NB4 (cell line): Measurements from ENCODE around the gene MAP3K15.
"Not testable (repeated sequence)": the region's sequence is repeated elsewhere in the genome, so short reads cannot be mapped to it uniquely, and the experiment has no call there.

Experiments used
- DNase-seq: peaks from one replicate; pipeline ENCODE4 v3.0.0; 2010; ENCODE audit warnings: low read depth
- H3K4me3 ChIP-seq: one replicate; pipeline ENCODE4 v1.5.1; 2011; ENCODE audit warnings: mild to moderate bottlenecking, low read depth, low read length, moderate library complexity
- MYC ChIP-seq: IDR thresholded peaks from 2 replicates; pipeline ENCODE4 v1.6.1; 2011; ENCODE audit warnings: low read depth, low read length
- POLR2A ChIP-seq: IDR thresholded peaks from 2 replicates; pipeline ENCODE4 v1.6.1; 2011; ENCODE audit warnings: mild to moderate bottlenecking; ENCODE audit not compliant: insufficient read length; ENCODE audit errors: extremely low read depth
- TF ChIP-seq, protein P1 (sequence below): IDR thresholded peaks from one replicate; pipeline ENCODE4 v1.5.1; 2012; ENCODE audit warnings: low read depth, low read length
- TF ChIP-seq, protein P2 (sequence below): IDR thresholded peaks from 2 replicates; pipeline ENCODE4 v1.6.1; 2011; ENCODE audit warnings: low read depth, low read length

Gene MAP3K15

DNA sequence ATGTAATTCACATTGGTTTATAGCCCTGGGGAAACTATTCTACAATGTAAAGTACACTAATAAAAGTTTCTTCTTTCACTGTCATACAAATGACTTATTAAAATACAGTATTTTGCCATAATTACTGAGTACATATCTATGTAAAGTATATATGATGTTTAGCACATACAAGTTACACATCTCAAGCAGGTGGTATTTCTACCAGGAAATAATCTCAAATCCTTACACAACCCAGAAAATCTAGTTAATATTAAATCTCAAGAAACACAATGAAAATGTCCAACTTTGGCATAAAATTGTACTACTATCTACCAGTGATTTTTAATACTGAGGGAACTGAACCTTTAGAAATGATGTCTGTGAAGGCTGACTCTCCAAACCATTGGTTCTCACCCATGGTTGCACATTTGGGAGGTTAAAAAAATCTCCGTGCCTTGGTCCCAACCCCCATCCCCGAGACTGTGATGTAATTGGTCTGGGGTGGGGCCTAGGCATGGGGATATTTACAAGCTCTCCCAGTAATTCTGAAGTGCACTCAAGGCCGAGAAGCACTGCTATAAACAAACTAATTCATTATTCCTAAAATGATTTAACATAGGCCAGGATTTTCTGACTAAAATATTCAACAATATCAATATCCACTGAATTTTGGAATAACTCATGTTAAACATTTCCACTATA is 27.6 kb downstream of the MAP3K15 start:
- H3K4me3 ChIP-seq = no peak overlapping the region
- TF ChIP-seq, protein P1, sequence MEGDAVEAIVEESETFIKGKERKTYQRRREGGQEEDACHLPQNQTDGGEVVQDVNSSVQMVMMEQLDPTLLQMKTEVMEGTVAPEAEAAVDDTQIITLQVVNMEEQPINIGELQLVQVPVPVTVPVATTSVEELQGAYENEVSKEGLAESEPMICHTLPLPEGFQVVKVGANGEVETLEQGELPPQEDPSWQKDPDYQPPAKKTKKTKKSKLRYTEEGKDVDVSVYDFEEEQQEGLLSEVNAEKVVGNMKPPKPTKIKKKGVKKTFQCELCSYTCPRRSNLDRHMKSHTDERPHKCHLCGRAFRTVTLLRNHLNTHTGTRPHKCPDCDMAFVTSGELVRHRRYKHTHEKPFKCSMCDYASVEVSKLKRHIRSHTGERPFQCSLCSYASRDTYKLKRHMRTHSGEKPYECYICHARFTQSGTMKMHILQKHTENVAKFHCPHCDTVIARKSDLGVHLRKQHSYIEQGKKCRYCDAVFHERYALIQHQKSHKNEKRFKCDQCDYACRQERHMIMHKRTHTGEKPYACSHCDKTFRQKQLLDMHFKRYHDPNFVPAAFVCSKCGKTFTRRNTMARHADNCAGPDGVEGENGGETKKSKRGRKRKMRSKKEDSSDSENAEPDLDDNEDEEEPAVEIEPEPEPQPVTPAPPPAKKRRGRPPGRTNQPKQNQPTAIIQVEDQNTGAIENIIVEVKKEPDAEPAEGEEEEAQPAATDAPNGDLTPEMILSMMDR = no peak
- TF ChIP-seq POLR2A = no peak
- no peak for TF ChIP-seq MYC
- TF ChIP-seq, protein P2, sequence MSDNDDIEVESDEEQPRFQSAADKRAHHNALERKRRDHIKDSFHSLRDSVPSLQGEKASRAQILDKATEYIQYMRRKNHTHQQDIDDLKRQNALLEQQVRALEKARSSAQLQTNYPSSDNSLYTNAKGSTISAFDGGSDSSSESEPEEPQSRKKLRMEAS = no peak
- DNase-seq = no peak

DNA sequence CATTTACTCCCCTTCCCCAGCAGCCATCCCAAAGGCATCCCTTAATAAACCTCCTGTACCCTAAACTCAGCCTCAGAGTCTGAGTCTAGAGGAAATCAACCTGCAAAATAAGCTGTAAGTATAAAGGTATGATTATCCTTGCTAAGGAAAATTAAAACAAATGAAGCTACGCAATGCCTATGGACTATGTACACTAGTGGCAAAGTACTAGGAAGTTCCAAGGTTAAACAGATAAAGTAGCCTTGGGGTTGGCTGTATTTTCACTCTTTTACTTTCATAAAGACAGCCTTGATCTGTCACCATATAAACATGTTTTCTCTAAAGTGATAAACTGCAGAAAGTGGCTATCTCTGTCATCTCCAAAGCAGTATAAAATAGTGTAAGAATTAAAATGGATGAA is 35.9 kb downstream of the MAP3K15 start:
- no peak for TF ChIP-seq MYC
- TF ChIP-seq POLR2A = no peak
- TF ChIP-seq, protein P1 = no peak
- TF ChIP-seq, protein P2 = no peak
- H3K4me3 ChIP-seq = no peak overlapping the region
- no peak for DNase-seq

DNA sequence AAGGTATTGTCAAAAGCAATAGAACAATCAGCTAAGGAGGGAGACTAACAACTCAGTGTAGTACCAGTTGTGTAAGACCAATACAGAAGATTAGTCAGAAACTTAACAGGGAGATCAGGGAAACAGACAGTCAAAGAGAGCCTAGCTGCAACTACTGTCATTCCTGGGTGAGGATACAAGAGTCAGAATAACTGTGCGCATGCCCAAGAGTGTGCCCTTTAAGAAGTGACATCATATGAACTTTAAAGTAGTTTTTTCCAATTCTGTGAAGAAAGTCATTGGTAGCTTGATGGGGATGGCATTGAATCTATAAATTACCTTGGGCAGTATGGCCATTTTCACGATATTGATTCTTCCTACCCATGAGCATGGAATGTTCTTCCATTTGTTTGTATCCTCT is 46.9 kb downstream of the MAP3K15 start:
- H3K4me3 ChIP-seq, DNase-seq: not testable (repeated sequence)

DNA sequence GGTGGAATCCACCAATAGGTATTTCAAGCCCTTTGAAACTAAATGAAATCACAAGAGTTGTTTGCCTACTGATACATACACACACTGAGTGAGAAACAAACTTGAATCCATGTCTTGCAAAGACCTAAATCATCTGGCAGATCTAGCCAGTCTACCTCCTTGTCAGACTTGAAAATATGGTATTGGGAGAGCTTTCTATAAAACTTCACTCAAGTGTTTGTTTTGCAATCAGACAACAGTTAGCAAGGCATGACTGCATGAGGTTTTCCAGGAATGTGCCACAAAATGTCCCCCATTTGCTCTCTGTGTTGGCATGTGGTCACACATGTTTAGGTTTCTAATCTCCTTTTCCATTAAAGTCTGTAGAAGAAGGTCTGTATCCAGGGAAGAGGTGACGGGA is 52.4 kb downstream of the MAP3K15 start:
- TF ChIP-seq, protein P2 = no peak
- TF ChIP-seq POLR2A = no peak
- TF ChIP-seq, protein P1 = no peak
- TF ChIP-seq MYC = no peak
- no peak for DNase-seq
- no peak overlapping the region for H3K4me3 ChIP-seq

DNA sequence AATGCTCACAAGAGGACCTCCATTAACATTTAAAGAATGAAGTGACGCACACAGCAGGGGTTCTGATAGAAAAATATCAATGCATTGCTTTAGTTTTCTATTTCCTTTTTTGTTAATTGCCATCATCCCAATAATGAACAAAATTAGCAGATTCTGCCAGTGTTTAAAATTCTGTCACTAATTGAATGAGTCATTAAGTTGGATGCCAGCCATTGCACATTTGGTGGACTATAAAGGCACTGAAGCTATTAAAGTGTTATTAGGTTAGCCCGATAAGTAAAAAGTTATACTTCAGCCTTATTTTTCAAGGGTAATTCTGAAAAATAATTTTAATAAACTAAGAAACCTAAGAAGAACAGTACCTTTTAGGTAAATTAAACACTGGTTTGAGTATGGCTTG is 53.1 kb downstream of the MAP3K15 start:
- no peak for DNase-seq
- H3K4me3 ChIP-seq = no peak overlapping the region
- TF ChIP-seq, protein P1 = no peak
- TF ChIP-seq, protein P2 = no peak
- TF ChIP-seq MYC (no peak), POLR2A (no peak)

DNA sequence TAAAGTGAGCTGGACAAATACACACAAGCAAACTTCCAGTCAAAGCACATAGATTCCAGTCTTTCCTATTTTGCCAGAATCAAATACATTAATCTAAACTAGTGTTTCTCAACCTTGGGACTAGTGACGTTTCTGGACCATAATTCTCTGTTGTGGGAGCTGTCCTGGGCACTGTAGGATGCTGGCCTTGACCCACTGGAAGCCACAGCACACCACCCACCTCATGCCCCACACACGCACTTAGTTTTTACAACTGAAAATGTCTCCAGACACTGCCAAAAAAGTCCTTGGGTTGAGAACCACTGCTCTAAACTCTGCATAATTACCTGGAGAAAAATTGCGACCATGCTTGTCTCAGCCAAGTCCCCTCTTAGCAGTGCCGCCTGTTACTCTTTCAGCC is 57.6 kb downstream of the MAP3K15 start:
- no peak for DNase-seq
- TF ChIP-seq, protein P2 = no peak
- no peak for TF ChIP-seq POLR2A
- TF ChIP-seq MYC = no peak
- TF ChIP-seq, protein P1 = no peak
- no peak overlapping the region for H3K4me3 ChIP-seq
